AG10803 (cell line): ENCODE measurements around the gene TLR5.
"Not testable (repeated sequence)": the region's sequence is repeated elsewhere in the genome, so short reads cannot be mapped to it uniquely, and the experiment has no call there.

Experiments
- DNase-seq: peaks from one replicate; pipeline ENCODE4 v3.0.0; 2010; ENCODE audit warnings: low read depth
- H3K4me3 ChIP-seq: 2 replicates; pipeline ENCODE4 v1.5.1; 2011; ENCODE audit warnings: mild to moderate bottlenecking, low read length, control low read depth
- CTCF ChIP-seq: conservative IDR thresholded peaks from 2 replicates; pipeline ENCODE4 v1.5.1; 2011; ENCODE audit warnings: mild to moderate bottlenecking, low read length, control low read depth, inconsistent platforms

The TLR5 gene

GRCh38 chr1:223175032-223175431 lies 32.0 kb upstream of the TLR5 start:
- no peak overlapping the region for H3K4me3 ChIP-seq
- TF ChIP-seq CTCF = peak; percentile 22
- DNase-seq = no peak

- not testable (repeated sequence) for H3K4me3 ChIP-seq, DNase-seq
Observed at GRCh38 chr1:223169458-223169857, 26.4 kb upstream of the TLR5 start.

- no peak for TF ChIP-seq CTCF
Observed at GRCh38 chr1:223161321-223161720, 18.3 kb upstream of the TLR5 start.

GRCh38 chr1:223156343-223156742 lies 13.3 kb upstream of the TLR5 start:
- TF ChIP-seq CTCF = no peak
- DNase-seq = no peak
- H3K4me3 ChIP-seq = no peak overlapping the region

More at GRCh38 chr1:223161321-223161720, 18.3 kb upstream of the TLR5 start:
- no peak overlapping the region for H3K4me3 ChIP-seq
- DNase-seq = no peak

GRCh38 chr1:223155153-223155552 lies 12.1 kb upstream of the TLR5 start:
- no peak for TF ChIP-seq CTCF
- no peak for DNase-seq
- H3K4me3 ChIP-seq = no peak overlapping the region

GRCh38 chr1:223153177-223154119 lies 10.4 kb upstream of the TLR5 start:
- TF ChIP-seq CTCF = no peak
- no peak for DNase-seq
- H3K4me3 ChIP-seq = no peak overlapping the region

- no peak for TF ChIP-seq CTCF
- no peak overlapping the region for H3K4me3 ChIP-seq
- no peak for DNase-seq
Observed at GRCh38 chr1:223152399-223152798, 9.4 kb upstream of the TLR5 start.
